Measurements from ENCODE around the gene CHMP5.

Gene CHMP5

GRCh38 chr9:33232815-33233214 lies 32.0 kb upstream of the CHMP5 start:
- no peak for TF ChIP-seq CTCF (IDR thresholded peaks at IDR 0.05; ENCODE audit: low read length, missing control alignments)
- DNase-seq (ENCODE audit: low read depth): no peak
- H3K4me3 ChIP-seq (replicated peaks; ENCODE audit: low read depth, low read length): no peak overlapping the region

GRCh38 chr9:33233626-33234342 lies 31.1 kb upstream of the CHMP5 start:
- DNase-seq (ENCODE audit: low read depth): peak; percentile 90
- no peak for TF ChIP-seq CTCF (IDR thresholded peaks at IDR 0.05; ENCODE audit: low read length, missing control alignments)
- no peak overlapping the region for H3K4me3 ChIP-seq (replicated peaks; ENCODE audit: low read depth, low read length)

- DNase-seq (ENCODE audit: low read depth): peak; percentile 22
- no peak for TF ChIP-seq CTCF (IDR thresholded peaks at IDR 0.05; ENCODE audit: low read length, missing control alignments)
- H3K4me3 ChIP-seq (replicated peaks; ENCODE audit: low read depth, low read length): no peak overlapping the region
Measured at GRCh38 chr9:33234511-33235467, 30.1 kb upstream of the CHMP5 start.

- TF ChIP-seq CTCF (IDR thresholded peaks at IDR 0.05; ENCODE audit: low read length, missing control alignments): no peak
- no peak overlapping the region for H3K4me3 ChIP-seq (replicated peaks; ENCODE audit: low read depth, low read length)
- no peak for DNase-seq (ENCODE audit: low read depth)
Measured at GRCh38 chr9:33236571-33236970, 28.3 kb upstream of the CHMP5 start.

GRCh38 chr9:33239921-33240320 lies 24.9 kb upstream of the CHMP5 start, which contains the start of gene SPINK4:
SPINK4 (plus strand) TSS chr9:33240167; CDS start chr9:33240209, 42 bp downstream.
- TF ChIP-seq CTCF (IDR thresholded peaks at IDR 0.05; ENCODE audit: low read length, missing control alignments): no peak
- no peak for DNase-seq (ENCODE audit: low read depth)
- no peak within 1 kb of the TSS for H3K4me3 ChIP-seq (replicated peaks; ENCODE audit: low read depth, low read length)

GRCh38 chr9:33241298-33241697 lies 23.6 kb upstream of the CHMP5 start:
- H3K4me3 ChIP-seq (replicated peaks; ENCODE audit: low read depth, low read length): no peak overlapping the region
- TF ChIP-seq CTCF (IDR thresholded peaks at IDR 0.05; ENCODE audit: low read length, missing control alignments): no peak
- DNase-seq (ENCODE audit: low read depth): no peak
